HG03280 (cell line): ENCODE data around the gene PCP2.
"Not testable (repeated sequence)": the region's sequence is repeated elsewhere in the genome, so short reads cannot be mapped to it uniquely, and the experiment has no call there.

ENCODE experiments used
- ATAC-seq: cut with Tn5 transposase; IDR thresholded peaks from one replicate; pipeline ENCODE4 v1.9.1; 2021; ENCODE audit warnings: mild to moderate bottlenecking, moderate library complexity; ENCODE audit not compliant: unreplicated experiment

Gene PCP2

GRCh38 chr19:7662657-7663056, 29.1 kb upstream of the PCP2 start:
- no peak for ATAC-seq

GRCh38 chr19:7661744-7662538, 28.4 kb upstream of the PCP2 start:
- ATAC-seq, result no peak

- ATAC-seq, result peak; percentile 86
Measured at GRCh38 chr19:7658219-7658686, 24.7 kb upstream of the PCP2 start.

GRCh38 chr19:7657131-7657751, 23.7 kb upstream of the PCP2 start:
- ATAC-seq, result no peak

- ATAC-seq, result no peak
Measured at GRCh38 chr19:7655581-7655980, 22.1 kb upstream of the PCP2 start.

- no peak for ATAC-seq
Measured at GRCh38 chr19:7654401-7654800, 20.9 kb upstream of the PCP2 start.

- ATAC-seq, result no peak
Measured at GRCh38 chr19:7652061-7652641, 18.6 kb upstream of the PCP2 start.

- no peak for ATAC-seq
Measured at GRCh38 chr19:7650148-7650547, 16.6 kb upstream of the PCP2 start.

- ATAC-seq, result no peak
Measured at GRCh38 chr19:7648265-7649014, 14.9 kb upstream of the PCP2 start.

- no peak for ATAC-seq
Measured at GRCh38 chr19:7647156-7647555, 13.6 kb upstream of the PCP2 start.

GRCh38 chr19:7646426-7646700, 12.8 kb upstream of the PCP2 start:
- no peak for ATAC-seq

- ATAC-seq, result no peak
Measured at GRCh38 chr19:7645656-7646425, 12.3 kb upstream of the PCP2 start.

- no peak for ATAC-seq
Measured at GRCh38 chr19:7645163-7645562, 11.6 kb upstream of the PCP2 start.

- no peak for ATAC-seq
Measured at GRCh38 chr19:7644550-7644877, 11.0 kb upstream of the PCP2 start.

- ATAC-seq, result not testable (repeated sequence)
Measured at GRCh38 chr19:7643629-7644549, 10.4 kb upstream of the PCP2 start.

- ATAC-seq, result no peak
Measured at GRCh38 chr19:7643031-7643415, 9.5 kb upstream of the PCP2 start.

GRCh38 chr19:7642295-7643030, 8.9 kb upstream of the PCP2 start:
- no peak for ATAC-seq

GRCh38 chr19:7641290-7642276, 8.1 kb upstream of the PCP2 start:
- ATAC-seq, result no peak
